GM23338 (cell line): Measurements from ENCODE around the gene SMYD3. TPM values are rescaled to one million over a fixed set of nuclear protein-coding genes. Genes with fewer than 3 reads are reported as not detected.

ENCODE experiments used
- ATAC-seq: fragments of 200-7000 bp; cut with Tn5 transposase; 3 replicates; pipeline ENCODE4 v1.9.1; 2020
- DNase-seq: peaks from one replicate; pipeline ENCODE4 v3.0.0-alpha.2; 2015; ENCODE audit warnings: low spot score
- H2AFZ ChIP-seq: fragments of 200-600 bp; sonication (generic); 2 replicates; pipeline ENCODE4 v1.8.0; 2016; ENCODE audit warnings: antibody characterized with exemption, mild to moderate bottlenecking, moderate library complexity
- H3F3A ChIP-seq: fragments of 200-600 bp; sonication (generic); replicated peaks from 2 replicates; pipeline ENCODE4 v1.8.0; 2017; ENCODE audit warnings: antibody characterized with exemption, mixed run types, low read depth
- H3K27ac ChIP-seq: fragments of 200-600 bp; sonication (generic); 2 replicates; pipeline ENCODE4 v1.6.1; 2016; ENCODE audit warnings: low read depth
- H3K27me3 ChIP-seq: fragments of 200-600 bp; sonication (generic); 2 replicates; pipeline ENCODE4 v1.8.0; 2016; ENCODE audit warnings: mild to moderate bottlenecking, mixed run types, moderate library complexity; ENCODE audit not compliant: insufficient read depth
- H3K36me3 ChIP-seq: fragments of 200-600 bp; sonication (generic); 2 replicates; pipeline ENCODE4 v1.8.0; 2016; ENCODE audit warnings: mild to moderate bottlenecking; ENCODE audit not compliant: insufficient read depth
- H3K4me1 ChIP-seq: fragments of 200-600 bp; sonication (generic); 2 replicates; pipeline ENCODE4 v1.8.0; 2016; ENCODE audit warnings: mild to moderate bottlenecking, moderate library complexity; ENCODE audit not compliant: insufficient read depth
- H3K4me2 ChIP-seq: fragments of 200-600 bp; sonication (generic); 2 replicates; pipeline ENCODE4 v1.7.1; 2017; ENCODE audit warnings: mixed run types
- H3K4me3 ChIP-seq: fragments of 200-600 bp; sonication (generic); 2 replicates; pipeline ENCODE4 v1.6.1; 2016; ENCODE audit warnings: mixed run types
- H3K79me2 ChIP-seq: fragments of 200-600 bp; sonication (generic); replicated peaks from 2 replicates; pipeline ENCODE4 v1.8.0; 2017; ENCODE audit warnings: mild to moderate bottlenecking; ENCODE audit not compliant: insufficient read depth
- H3K9me2 ChIP-seq: fragments of 200-600 bp; sonication (generic); 2 replicates; pipeline ENCODE4 v1.8.0; 2017; ENCODE audit not compliant: insufficient read depth
- H4K20me1 ChIP-seq: fragments of 200-600 bp; sonication (generic); replicated peaks from 2 replicates; pipeline ENCODE4 v1.8.0; 2017; ENCODE audit warnings: mild to moderate bottlenecking; ENCODE audit not compliant: insufficient read depth
- H3K27ac Mint-ChIP-seq: 2 replicates; pipeline ENCODE4 v1.8.0; 2020; ENCODE audit warnings: inconsistent platforms, mild to moderate bottlenecking, moderate library complexity, mixed read lengths
- H3K27me3 Mint-ChIP-seq: 3 replicates; pipeline ENCODE4 v1.8.0; 2022; ENCODE audit warnings: low read depth, mild to moderate bottlenecking, moderate library complexity, mixed read lengths, inconsistent platforms; ENCODE audit not compliant: insufficient read depth, poor library complexity
- H3K36me3 Mint-ChIP-seq: 3 replicates; pipeline ENCODE4 v1.8.0; 2021; ENCODE audit warnings: low read depth, mild to moderate bottlenecking, inconsistent platforms, moderate library complexity, mixed read lengths
- H3K4me1 Mint-ChIP-seq: 3 replicates; pipeline ENCODE4 v1.8.0; 2020; ENCODE audit warnings: mild to moderate bottlenecking, inconsistent platforms, mixed read lengths
- H3K4me3 Mint-ChIP-seq: 3 replicates; pipeline ENCODE4 v1.8.0; 2021; ENCODE audit warnings: moderate library complexity, mild to moderate bottlenecking, inconsistent platforms, mixed read lengths
- H3K9me3 Mint-ChIP-seq: 3 replicates; pipeline ENCODE4 v1.8.0; 2020; ENCODE audit warnings: moderate library complexity, mild to moderate bottlenecking, inconsistent platforms, mixed read lengths
- CREB1 ChIP-seq: fragments of 250-450 bp; sonication (Bioruptor Pico); IDR thresholded peaks from 2 replicates; pipeline ENCODE4 v1.5.0; 2020; ENCODE audit warnings: low read depth, mild to moderate bottlenecking, moderate library complexity
- EZH2 ChIP-seq: fragments of 200-600 bp; sonication (generic); IDR thresholded peaks from one replicate; pipeline ENCODE4 v1.8.0; 2017; ENCODE audit warnings: antibody characterized with exemption, mild to moderate bottlenecking, low read depth; ENCODE audit not compliant: unreplicated experiment
- EZH2phosphoT487 ChIP-seq: fragments of 200-600 bp; sonication (generic); IDR thresholded peaks from one replicate; pipeline ENCODE4 v1.8.1; 2018; ENCODE audit warnings: antibody characterized with exemption; ENCODE audit not compliant: unreplicated experiment
- JUNB ChIP-seq: IDR thresholded peaks from one replicate; pipeline ENCODE4 v1.6.1; 2016; ENCODE audit warnings: antibody characterized with exemption; ENCODE audit not compliant: unreplicated experiment
- NANOG ChIP-seq: IDR thresholded peaks from 2 replicates; pipeline ENCODE4 v1.6.1; 2016; ENCODE audit warnings: antibody characterized with exemption, borderline replicate concordance
- POLR2AphosphoS5 ChIP-seq: IDR thresholded peaks from 2 replicates; pipeline ENCODE4 v1.6.1; 2016; ENCODE audit warnings: antibody characterized with exemption, low read depth
- STAT1 ChIP-seq: IDR thresholded peaks from one replicate; pipeline ENCODE4 v1.6.1; 2016; ENCODE audit warnings: antibody characterized with exemption; ENCODE audit not compliant: unreplicated experiment
- ZNF114 ChIP-seq: fragments of 250-450 bp; sonication (Bioruptor Pico); IDR thresholded peaks from 2 replicates; pipeline ENCODE4 v1.5.0; 2020; ENCODE audit warnings: mild to moderate bottlenecking, moderate library complexity
- ZNF331 ChIP-seq: fragments of 250-450 bp; sonication (Bioruptor Pico); IDR thresholded peaks from 2 replicates; pipeline ENCODE4 v1.5.0; 2020; ENCODE audit warnings: low read depth, mild to moderate bottlenecking, moderate library complexity
- polyA plus RNA-seq: library from polyadenylated mRNA; unstranded; fragments of >200 nt; fragmentation: Nextera tagmentation; extraction: Ambion mirVana; gene quantifications from 2 replicates; pipeline ENCODE4 v1.2.1, GENCODE V29; 2016
- total RNA-seq: library from RNA; depleted of rRNA; stranded (reverse); fragments of >200 nt; shearing (Covaris generic); gene quantifications from 2 replicates; pipeline ENCODE4 v1.2.3, GENCODE V29; 2014
- TF ChIP-seq, protein P1 (sequence below): IDR thresholded peaks from one replicate; pipeline ENCODE4 v1.6.1; 2018; ENCODE audit warnings: antibody characterized with exemption; ENCODE audit not compliant: unreplicated experiment
- TF ChIP-seq, protein P2 (sequence below): fragments of 250-450 bp; sonication (Bioruptor Pico); IDR thresholded peaks from 2 replicates; pipeline ENCODE4 v1.5.0; 2020; ENCODE audit warnings: mild to moderate bottlenecking, moderate library complexity
- TF ChIP-seq, protein P3 (sequence below): IDR thresholded peaks from 2 replicates; pipeline ENCODE4 v1.6.1; 2016; ENCODE audit warnings: antibody characterized with exemption
- TF ChIP-seq, protein P4 (sequence below), 2 experiments: fragments of 200-600 bp in 1 of 2; sonication (generic) in 1 of 2; conservative IDR thresholded peaks; 2 replicates each; pipeline versions ENCODE4 v1.5.1 to v1.6.1; 2016 to 2017; ENCODE audit warnings: antibody characterized with exemption in 2 of 2, low read depth in 2 of 2, mild to moderate bottlenecking in 2 of 2, moderate library complexity in 1 of 2

The SMYD3 gene
- total and polyA plus RNA-seq, 2 experiments from 2014 or later: 31.8 to 34.4 TPM

DNA sequence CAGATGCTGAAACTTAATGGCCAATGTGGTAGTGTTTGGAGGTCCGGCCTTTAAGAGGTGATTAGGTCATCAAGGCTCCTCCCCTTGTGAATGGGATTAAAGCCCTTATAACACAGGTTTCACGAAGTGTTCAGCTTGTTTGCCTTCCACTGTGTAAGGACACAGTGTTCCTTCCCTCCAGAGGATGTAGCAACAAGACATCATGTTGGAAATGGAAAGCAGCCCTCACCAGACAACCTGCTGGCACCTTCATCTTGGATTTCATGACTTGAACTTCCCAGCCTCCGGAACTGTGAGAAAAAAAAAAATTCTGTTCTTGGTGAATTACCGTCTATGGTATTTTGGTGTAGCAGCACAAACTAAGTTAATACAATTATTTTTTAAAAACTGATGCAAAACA is 738.5 kb downstream of the SMYD3 start:
- peaks cover 11% of the 10 kb centered on the region; the same call in 2 of the 3 replicates for H3K4me1 Mint-ChIP-seq
- H3K27me3 Mint-ChIP-seq: peaks cover 4% of the 10 kb centered on the region
- Histone ChIP-seq H3K4me1 (no peaks in the 10 kb centered on the region; the same call in 1 of the 2 replicates), H3K9me2 (no peaks in the 10 kb centered on the region), H3F3A (no peaks in the 10 kb centered on the region), H3K36me3 (no peaks in the 10 kb centered on the region), H3K4me2 (no peak overlapping the region), H3K27me3 (no peaks in the 10 kb centered on the region), H4K20me1 (no peaks in the 10 kb centered on the region), H3K27ac (no peak overlapping the region), H2AFZ (no peak overlapping the region), H3K79me2 (no peaks in the 10 kb centered on the region), H3K4me3 (no peak overlapping the region)
- H3K36me3 Mint-ChIP-seq: no peaks in the 10 kb centered on the region
- TF ChIP-seq JUNB (no peak), EZH2 (no peak), NANOG (no peak), STAT1 (no peak), CREB1 (CRISPR knock-in tag) (no peak), EZH2phosphoT487 (no peak), POLR2AphosphoS5 (no peak), ZNF114 (CRISPR knock-in tag) (no peak), ZNF331 (CRISPR knock-in tag) (no peak)
- TF ChIP-seq, protein P1, sequence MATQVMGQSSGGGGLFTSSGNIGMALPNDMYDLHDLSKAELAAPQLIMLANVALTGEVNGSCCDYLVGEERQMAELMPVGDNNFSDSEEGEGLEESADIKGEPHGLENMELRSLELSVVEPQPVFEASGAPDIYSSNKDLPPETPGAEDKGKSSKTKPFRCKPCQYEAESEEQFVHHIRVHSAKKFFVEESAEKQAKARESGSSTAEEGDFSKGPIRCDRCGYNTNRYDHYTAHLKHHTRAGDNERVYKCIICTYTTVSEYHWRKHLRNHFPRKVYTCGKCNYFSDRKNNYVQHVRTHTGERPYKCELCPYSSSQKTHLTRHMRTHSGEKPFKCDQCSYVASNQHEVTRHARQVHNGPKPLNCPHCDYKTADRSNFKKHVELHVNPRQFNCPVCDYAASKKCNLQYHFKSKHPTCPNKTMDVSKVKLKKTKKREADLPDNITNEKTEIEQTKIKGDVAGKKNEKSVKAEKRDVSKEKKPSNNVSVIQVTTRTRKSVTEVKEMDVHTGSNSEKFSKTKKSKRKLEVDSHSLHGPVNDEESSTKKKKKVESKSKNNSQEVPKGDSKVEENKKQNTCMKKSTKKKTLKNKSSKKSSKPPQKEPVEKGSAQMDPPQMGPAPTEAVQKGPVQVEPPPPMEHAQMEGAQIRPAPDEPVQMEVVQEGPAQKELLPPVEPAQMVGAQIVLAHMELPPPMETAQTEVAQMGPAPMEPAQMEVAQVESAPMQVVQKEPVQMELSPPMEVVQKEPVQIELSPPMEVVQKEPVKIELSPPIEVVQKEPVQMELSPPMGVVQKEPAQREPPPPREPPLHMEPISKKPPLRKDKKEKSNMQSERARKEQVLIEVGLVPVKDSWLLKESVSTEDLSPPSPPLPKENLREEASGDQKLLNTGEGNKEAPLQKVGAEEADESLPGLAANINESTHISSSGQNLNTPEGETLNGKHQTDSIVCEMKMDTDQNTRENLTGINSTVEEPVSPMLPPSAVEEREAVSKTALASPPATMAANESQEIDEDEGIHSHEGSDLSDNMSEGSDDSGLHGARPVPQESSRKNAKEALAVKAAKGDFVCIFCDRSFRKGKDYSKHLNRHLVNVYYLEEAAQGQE: no peak
- TF ChIP-seq, protein P2, sequence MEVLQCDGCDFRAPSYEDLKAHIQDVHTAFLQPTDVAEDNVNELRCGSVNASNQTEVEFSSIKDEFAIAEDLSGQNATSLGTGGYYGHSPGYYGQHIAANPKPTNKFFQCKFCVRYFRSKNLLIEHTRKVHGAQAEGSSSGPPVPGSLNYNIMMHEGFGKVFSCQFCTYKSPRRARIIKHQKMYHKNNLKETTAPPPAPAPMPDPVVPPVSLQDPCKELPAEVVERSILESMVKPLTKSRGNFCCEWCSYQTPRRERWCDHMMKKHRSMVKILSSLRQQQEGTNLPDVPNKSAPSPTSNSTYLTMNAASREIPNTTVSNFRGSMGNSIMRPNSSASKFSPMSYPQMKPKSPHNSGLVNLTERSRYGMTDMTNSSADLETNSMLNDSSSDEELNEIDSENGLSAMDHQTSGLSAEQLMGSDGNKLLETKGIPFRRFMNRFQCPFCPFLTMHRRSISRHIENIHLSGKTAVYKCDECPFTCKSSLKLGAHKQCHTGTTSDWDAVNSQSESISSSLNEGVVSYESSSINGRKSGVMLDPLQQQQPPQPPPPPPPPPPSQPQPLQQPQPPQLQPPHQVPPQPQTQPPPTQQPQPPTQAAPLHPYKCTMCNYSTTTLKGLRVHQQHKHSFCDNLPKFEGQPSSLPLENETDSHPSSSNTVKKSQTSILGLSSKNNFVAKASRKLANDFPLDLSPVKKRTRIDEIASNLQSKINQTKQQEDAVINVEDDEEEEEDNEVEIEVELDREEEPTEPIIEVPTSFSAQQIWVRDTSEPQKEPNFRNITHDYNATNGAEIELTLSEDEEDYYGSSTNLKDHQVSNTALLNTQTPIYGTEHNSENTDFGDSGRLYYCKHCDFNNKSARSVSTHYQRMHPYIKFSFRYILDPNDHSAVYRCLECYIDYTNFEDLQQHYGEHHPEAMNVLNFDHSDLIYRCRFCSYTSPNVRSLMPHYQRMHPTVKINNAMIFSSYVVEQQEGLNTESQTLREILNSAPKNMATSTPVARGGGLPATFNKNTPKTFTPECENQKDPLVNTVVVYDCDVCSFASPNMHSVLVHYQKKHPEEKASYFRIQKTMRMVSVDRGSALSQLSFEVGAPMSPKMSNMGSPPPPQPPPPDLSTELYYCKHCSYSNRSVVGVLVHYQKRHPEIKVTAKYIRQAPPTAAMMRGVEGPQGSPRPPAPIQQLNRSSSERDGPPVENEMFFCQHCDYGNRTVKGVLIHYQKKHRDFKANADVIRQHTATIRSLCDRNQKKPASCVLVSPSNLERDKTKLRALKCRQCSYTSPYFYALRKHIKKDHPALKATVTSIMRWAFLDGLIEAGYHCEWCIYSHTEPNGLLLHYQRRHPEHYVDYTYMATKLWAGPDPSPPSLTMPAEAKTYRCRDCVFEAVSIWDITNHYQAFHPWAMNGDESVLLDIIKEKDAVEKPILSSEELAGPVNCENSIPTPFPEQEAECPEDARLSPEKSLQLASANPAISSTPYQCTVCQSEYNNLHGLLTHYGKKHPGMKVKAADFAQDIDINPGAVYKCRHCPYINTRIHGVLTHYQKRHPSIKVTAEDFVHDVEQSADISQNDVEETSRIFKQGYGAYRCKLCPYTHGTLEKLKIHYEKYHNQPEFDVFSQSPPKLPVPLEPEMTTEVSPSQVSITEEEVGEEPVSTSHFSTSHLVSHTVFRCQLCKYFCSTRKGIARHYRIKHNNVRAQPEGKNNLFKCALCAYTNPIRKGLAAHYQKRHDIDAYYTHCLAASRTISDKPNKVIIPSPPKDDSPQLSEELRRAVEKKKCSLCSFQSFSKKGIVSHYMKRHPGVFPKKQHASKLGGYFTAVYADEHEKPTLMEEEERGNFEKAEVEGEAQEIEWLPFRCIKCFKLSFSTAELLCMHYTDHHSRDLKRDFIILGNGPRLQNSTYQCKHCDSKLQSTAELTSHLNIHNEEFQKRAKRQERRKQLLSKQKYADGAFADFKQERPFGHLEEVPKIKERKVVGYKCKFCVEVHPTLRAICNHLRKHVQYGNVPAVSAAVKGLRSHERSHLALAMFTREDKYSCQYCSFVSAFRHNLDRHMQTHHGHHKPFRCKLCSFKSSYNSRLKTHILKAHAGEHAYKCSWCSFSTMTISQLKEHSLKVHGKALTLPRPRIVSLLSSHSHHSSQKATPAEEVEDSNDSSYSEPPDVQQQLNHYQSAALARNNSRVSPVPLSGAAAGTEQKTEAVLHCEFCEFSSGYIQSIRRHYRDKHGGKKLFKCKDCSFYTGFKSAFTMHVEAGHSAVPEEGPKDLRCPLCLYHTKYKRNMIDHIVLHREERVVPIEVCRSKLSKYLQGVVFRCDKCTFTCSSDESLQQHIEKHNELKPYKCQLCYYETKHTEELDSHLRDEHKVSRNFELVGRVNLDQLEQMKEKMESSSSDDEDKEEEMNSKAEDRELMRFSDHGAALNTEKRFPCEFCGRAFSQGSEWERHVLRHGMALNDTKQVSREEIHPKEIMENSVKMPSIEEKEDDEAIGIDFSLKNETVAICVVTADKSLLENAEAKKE (CRISPR knock-in tag): no peak
- TF ChIP-seq, protein P3, sequence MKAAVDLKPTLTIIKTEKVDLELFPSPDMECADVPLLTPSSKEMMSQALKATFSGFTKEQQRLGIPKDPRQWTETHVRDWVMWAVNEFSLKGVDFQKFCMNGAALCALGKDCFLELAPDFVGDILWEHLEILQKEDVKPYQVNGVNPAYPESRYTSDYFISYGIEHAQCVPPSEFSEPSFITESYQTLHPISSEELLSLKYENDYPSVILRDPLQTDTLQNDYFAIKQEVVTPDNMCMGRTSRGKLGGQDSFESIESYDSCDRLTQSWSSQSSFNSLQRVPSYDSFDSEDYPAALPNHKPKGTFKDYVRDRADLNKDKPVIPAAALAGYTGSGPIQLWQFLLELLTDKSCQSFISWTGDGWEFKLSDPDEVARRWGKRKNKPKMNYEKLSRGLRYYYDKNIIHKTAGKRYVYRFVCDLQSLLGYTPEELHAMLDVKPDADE: no peak
- TF ChIP-seq, protein P4, sequence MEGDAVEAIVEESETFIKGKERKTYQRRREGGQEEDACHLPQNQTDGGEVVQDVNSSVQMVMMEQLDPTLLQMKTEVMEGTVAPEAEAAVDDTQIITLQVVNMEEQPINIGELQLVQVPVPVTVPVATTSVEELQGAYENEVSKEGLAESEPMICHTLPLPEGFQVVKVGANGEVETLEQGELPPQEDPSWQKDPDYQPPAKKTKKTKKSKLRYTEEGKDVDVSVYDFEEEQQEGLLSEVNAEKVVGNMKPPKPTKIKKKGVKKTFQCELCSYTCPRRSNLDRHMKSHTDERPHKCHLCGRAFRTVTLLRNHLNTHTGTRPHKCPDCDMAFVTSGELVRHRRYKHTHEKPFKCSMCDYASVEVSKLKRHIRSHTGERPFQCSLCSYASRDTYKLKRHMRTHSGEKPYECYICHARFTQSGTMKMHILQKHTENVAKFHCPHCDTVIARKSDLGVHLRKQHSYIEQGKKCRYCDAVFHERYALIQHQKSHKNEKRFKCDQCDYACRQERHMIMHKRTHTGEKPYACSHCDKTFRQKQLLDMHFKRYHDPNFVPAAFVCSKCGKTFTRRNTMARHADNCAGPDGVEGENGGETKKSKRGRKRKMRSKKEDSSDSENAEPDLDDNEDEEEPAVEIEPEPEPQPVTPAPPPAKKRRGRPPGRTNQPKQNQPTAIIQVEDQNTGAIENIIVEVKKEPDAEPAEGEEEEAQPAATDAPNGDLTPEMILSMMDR (conservative IDR thresholded peaks at IDR 0.05; ENCODE audit: low read depth in 2 of 2): no peak
- H3K9me3 Mint-ChIP-seq: no peaks in the 10 kb centered on the region
- H3K4me3 Mint-ChIP-seq: no peak overlapping the region
- no peak for DNase-seq
- no peak overlapping the region for H3K27ac Mint-ChIP-seq
- ATAC-seq: no peak
